ENCODE measurements around the gene TNFSF15.

DNA sequence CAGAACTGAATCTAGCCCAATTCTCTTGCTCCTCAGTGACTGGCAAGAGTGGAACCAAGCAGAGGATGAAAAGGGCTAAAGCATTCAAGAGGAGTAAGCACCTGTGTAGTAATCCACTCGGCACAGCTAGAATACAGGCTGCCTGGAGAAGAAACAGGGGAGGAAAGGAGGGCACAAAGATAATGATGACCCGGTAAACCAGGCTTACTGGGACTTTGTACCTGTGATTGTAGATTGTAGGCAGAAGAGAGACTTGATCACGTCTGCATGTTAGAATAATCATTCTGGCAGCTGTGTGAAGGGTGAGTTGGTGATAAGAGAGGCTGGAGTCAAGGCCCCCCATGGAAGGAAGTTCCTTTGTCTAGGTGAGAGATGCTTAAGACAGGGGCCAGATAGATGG is 20.6 kb upstream of the TNFSF15 start:
- TF ChIP-seq CTCF (IDR thresholded peaks at IDR 0.05) (no peak), POLR2AphosphoS5 (IDR thresholded peaks at IDR 0.05) (no peak), POLR2A (IDR thresholded peaks at IDR 0.05) (no peak)
